ENCODE data around the gene TTLL11. TPM values are rescaled to one million over a fixed set of nuclear protein-coding genes. Genes with fewer than 3 reads are reported as not detected.

TTLL11 gene
- total and polyA plus RNA-seq, 2 of the 8 experiments (the other 6 are each of a cell fraction or from before 2014, with no cell fraction given): 0.56 to 0.80 TPM

- no peak overlapping the region for H3K56ac ChIP-seq (replicated peaks; ENCODE audit: insufficient read length, low read depth, low read length)
- no peak overlapping the region for H2BK120ac ChIP-seq (replicated peaks; ENCODE audit: low read depth, low read length)
- ChIA-PET POLR2A (ENCODE audit: partially characterized antibody) (interaction anchor here (0.8 to 1.5 kb wide), 3 partner anchors 25 to 226 kb away, joined by 3 read pairs; no protein-coding TSS in a partner anchor), CTCF (ENCODE audit: partially characterized antibody) (interaction anchor here (0.6 to 15.6 kb wide), 44 partner anchors 11 to 685 kb away, joined by 3 to 544 read pairs (median 6); partner anchors contain the start of genes LHX6, MORN5, MRRF and NDUFA8)
- H4K91ac ChIP-seq (replicated peaks; ENCODE audit: insufficient read length, low read length): no peak overlapping the region
- H2BK5ac ChIP-seq (ENCODE audit: low read depth, low read length): no peak overlapping the region
- no peak overlapping the region for H2AK5ac ChIP-seq (ENCODE audit: low read depth, low read length)
- no peak overlapping the region for H4K8ac ChIP-seq (ENCODE audit: extremely low read depth, insufficient read depth, low read length)
- H2AFZ ChIP-seq (ENCODE audit: low read length): no peak overlapping the region
- no peak overlapping the region for H3K23ac ChIP-seq (ENCODE audit: insufficient read length)
- peak overlapping the region; percentile 81; the same call in 1 of the 2 replicates for H2BK15ac ChIP-seq (ENCODE audit: low read length)
- H3K36me3 ChIP-seq (ENCODE audit: control insufficient read depth in 2 of 4, insufficient read depth in 4 of 4, low read length in 3 of 4): no peaks in the 10 kb centered on the region
- H3K79me1 ChIP-seq (ENCODE audit: low read depth, low read length): no peaks in the 10 kb centered on the region
- TF ChIP-seq BCL11A (IDR thresholded peaks at IDR 0.05; ENCODE audit: low read depth in 2 of 2, low read length in 2 of 2) (no peak), MAX (IDR thresholded peaks at IDR 0.05) (no peak), SIN3A (conservative IDR thresholded peaks at IDR 0.05 in 1 of 2, IDR thresholded peaks at IDR 0.05 in 1 of 2; ENCODE audit: low read depth in 1 of 2, low read length in 2 of 2) (no peak), SIRT6 (IDR thresholded peaks at IDR 0.05; ENCODE audit: low read length) (no peak), BACH1 (IDR thresholded peaks at IDR 0.05; ENCODE audit: low read length) (no peak)
- H3K27ac ChIP-seq (ENCODE audit: low read depth, low read length): no peak overlapping the region
- H3K9me3 ChIP-seq (ENCODE audit: insufficient read depth in 2 of 2, low read depth in 1 of 2, low read length in 1 of 2): no peaks in the 10 kb centered on the region
- H3K79me2 ChIP-seq (ENCODE audit: control insufficient read depth in 1 of 2, insufficient read depth in 2 of 2, low read length in 2 of 2): no peaks in the 10 kb centered on the region
- no peak overlapping the region for H4K5ac ChIP-seq (ENCODE audit: insufficient read length, low read depth, low read length)
- FAIRE-seq: no peak
- H3K14ac ChIP-seq (ENCODE audit: insufficient read length): no peak overlapping the region
- peaks cover 6% of the 10 kb centered on the region; the same call in 1 of the 2 replicates for H3K23me2 ChIP-seq (ENCODE audit: low read depth, low read length)
- H3K4me3 ChIP-seq (ENCODE audit: extremely low read depth in 1 of 4, insufficient read depth in 2 of 4, low read depth in 3 of 4, low read length in 4 of 4): no peak overlapping the region
- 81% methylated on average over 7 of the region's 7 CpGs; no CpG with 5 or more reads in 1 of the 2 experiments for WGBS, 2 experiments (ENCODE audit: extremely low coverage in 1 of 2, insufficient coverage in 1 of 2, insufficient read length in 1 of 2, insufficient replicate concordance in 2 of 2, low coverage in 1 of 2, low lambda C conversion rate in 2 of 2, missing lambda C conversion rate in 1 of 2)
- H2BK12ac ChIP-seq (ENCODE audit: low read depth, low read length): no peak overlapping the region
- H3K4me1 ChIP-seq (replicated peaks in 1 of 4; ENCODE audit: control insufficient read depth in 3 of 4, insufficient read depth in 4 of 4, low read length in 3 of 4): peaks cover 0 to 10% (median 3%) of the 10 kb centered on the region in 4 experiments; a peak in 6 of 7 replicates
- H2BK20ac ChIP-seq (ENCODE audit: low read length): no peak overlapping the region
- H3K9ac ChIP-seq (replicated peaks in 1 of 4; ENCODE audit: extremely low read depth in 1 of 4, low read depth in 3 of 4, low read length in 3 of 4): no peak overlapping the region
- H3K4ac ChIP-seq (replicated peaks; ENCODE audit: insufficient read length, low read depth, low read length): no peak overlapping the region
- DNase-seq (ENCODE audit: low read depth in 1 of 2, low spot score in 2 of 2): no peak
- no peak overlapping the region for H3K4me2 ChIP-seq (ENCODE audit: insufficient read depth in 1 of 2, low read depth in 2 of 2, low read length in 2 of 2)
- H4K20me1 ChIP-seq (replicated peaks in 1 of 2; ENCODE audit: control insufficient read depth in 1 of 2, insufficient read depth in 2 of 2, low read length in 2 of 2): no peaks in the 10 kb centered on the region
- peaks cover 9 to 26% (median 24%) of the 10 kb centered on the region in 4 experiments for H3K27me3 ChIP-seq (replicated peaks in 1 of 4; ENCODE audit: control insufficient read depth in 3 of 4, extremely low read depth in 1 of 4, insufficient read depth in 3 of 4, low read length in 3 of 4)
- H3K18ac ChIP-seq (ENCODE audit: extremely low read depth, low read length): no peak overlapping the region
Observed at GRCh38 chr9:122124528-122124927, 31.4 kb upstream of the TTLL11 start.

All from H1 (cell line).